Neuronal stem cell (in vitro differentiated cells): Measurements from ENCODE around the gene LHX6.

ENCODE experiments used
- DNase-seq: peaks from one replicate; pipeline ENCODE4 v3.0.0-alpha.2; 2013; ENCODE audit warnings: low spot score
- H2AFZ ChIP-seq: one replicate; pipeline ENCODE4 v1.6.1; 2013; ENCODE audit warnings: mild to moderate bottlenecking, low read length, inconsistent platforms
- H2AK5ac ChIP-seq: 2 replicates; pipeline ENCODE4 v1.6.1; 2013; ENCODE audit warnings: low read depth, mild to moderate bottlenecking, inconsistent platforms, low read length, moderate library complexity, mixed read lengths
- H2BK120ac ChIP-seq: 2 replicates; pipeline ENCODE4 v1.6.1; 2013; ENCODE audit warnings: low read depth, mild to moderate bottlenecking, inconsistent platforms, low read length, moderate library complexity, mixed read lengths
- H2BK12ac ChIP-seq: one replicate; pipeline ENCODE4 v1.6.1; 2013; ENCODE audit warnings: low read length, inconsistent platforms
- H2BK15ac ChIP-seq: 2 replicates; pipeline ENCODE4 v1.6.1; 2013; ENCODE audit warnings: mild to moderate bottlenecking, low read length, inconsistent platforms, mixed read lengths
- H2BK5ac ChIP-seq: one replicate; pipeline ENCODE4 v1.6.1; 2013; ENCODE audit warnings: inconsistent platforms, mild to moderate bottlenecking, low read length, moderate library complexity
- H3K14ac ChIP-seq: one replicate; pipeline ENCODE4 v1.6.1; 2013; ENCODE audit warnings: low read length, inconsistent platforms
- H3K18ac ChIP-seq: 2 replicates; pipeline ENCODE4 v1.6.1; 2013; ENCODE audit warnings: low read length, inconsistent platforms
- H3K23ac ChIP-seq: 2 replicates; pipeline ENCODE4 v1.6.1; 2013; ENCODE audit warnings: low read depth, mild to moderate bottlenecking, mixed read lengths, low read length, inconsistent platforms; ENCODE audit not compliant: poor library complexity
- H3K27ac ChIP-seq: replicated peaks from 3 replicates; pipeline ENCODE4 v1.5.1; 2013; ENCODE audit warnings: low read length, inconsistent platforms
- H3K27me3 ChIP-seq, 3 experiments: 2 replicates each; pipeline ENCODE4 v1.6.1; 2013; ENCODE audit warnings: low read length in 3 of 3, mild to moderate bottlenecking in 2 of 3, inconsistent platforms in 1 of 3, low read depth in 1 of 3, mixed read lengths in 1 of 3, moderate library complexity in 1 of 3; ENCODE audit not compliant: control insufficient read depth in 3 of 3, insufficient read depth in 3 of 3
- H3K36me3 ChIP-seq, 2 donors: replicated peaks in 1 of 2; 2 replicates each; pipeline ENCODE4 v1.6.1; 2013; ENCODE audit warnings: low read length in 2 of 2; ENCODE audit not compliant: control insufficient read depth in 2 of 2, insufficient read depth in 2 of 2
- H3K4ac ChIP-seq: 2 replicates; pipeline ENCODE4 v1.6.1; 2013; ENCODE audit warnings: inconsistent platforms, mild to moderate bottlenecking, low read length, moderate library complexity
- H3K4me1 ChIP-seq, 2 donors: 1 replicate in 1 of 2; 2 replicates in 1 of 2; pipeline ENCODE4 v1.6.1; 2013; ENCODE audit warnings: low read length in 2 of 2, low read depth in 1 of 2; ENCODE audit not compliant: control insufficient read depth in 2 of 2, insufficient read depth in 1 of 2
- H3K4me2 ChIP-seq: one replicate; pipeline ENCODE4 v1.6.1; 2013; ENCODE audit warnings: mild to moderate bottlenecking, low read length, inconsistent platforms; ENCODE audit not compliant: insufficient read depth, poor library complexity, severe bottlenecking
- H3K4me3 ChIP-seq, 2 donors: 2 replicates each; pipeline ENCODE4 v1.5.1; 2013; ENCODE audit warnings: low read length in 2 of 2, mild to moderate bottlenecking in 2 of 2, inconsistent platforms in 1 of 2, moderate library complexity in 1 of 2
- H3K79me1 ChIP-seq: one replicate; pipeline ENCODE4 v1.6.1; 2013; ENCODE audit warnings: low read depth, mild to moderate bottlenecking, inconsistent platforms, low read length, moderate library complexity
- H3K9ac ChIP-seq: one replicate; pipeline ENCODE4 v1.6.1; 2013; ENCODE audit warnings: mild to moderate bottlenecking, low read depth, low read length, inconsistent platforms; ENCODE audit not compliant: poor library complexity
- H3K9me3 ChIP-seq, 2 donors: replicated peaks in 1 of 2; 2 replicates each; pipeline versions ENCODE3 to v1.6.1; 2013; ENCODE audit warnings: low read length in 2 of 2, mild to moderate bottlenecking in 2 of 2, inconsistent platforms in 1 of 2, low read depth in 1 of 2, mixed read lengths in 1 of 2, moderate library complexity in 1 of 2; ENCODE audit not compliant: control insufficient read depth in 2 of 2, insufficient read depth in 1 of 2
- H4K8ac ChIP-seq: one replicate; pipeline ENCODE4 v1.6.1; 2013; ENCODE audit warnings: low read depth, mild to moderate bottlenecking, inconsistent platforms, low read length, moderate library complexity
- H4K91ac ChIP-seq: one replicate; pipeline ENCODE4 v1.6.1; 2013; ENCODE audit warnings: low read length, low read depth, mild to moderate bottlenecking, inconsistent platforms; ENCODE audit not compliant: poor library complexity
- WGBS, 2 donors: extraction: QIAGEN DNeasy Blood & Tissue Kit; methylation state at CpG; one replicate each; pipeline ENCODE4 v1.1.7; 2013; ENCODE audit warnings: missing lambda C conversion rate in 2 of 2, mixed read lengths in 1 of 2; ENCODE audit not compliant: insufficient read length in 2 of 2, insufficient replicate concordance in 1 of 2; ENCODE audit errors: extremely low coverage in 2 of 2; 5-methylcytosine and 5-hydroxymethylcytosine counted together

Gene LHX6

GRCh38 chr9:122179690-122180074 is 49.1 kb downstream of the LHX6 start:
- WGBS, 2 donors: no CpG with 5 or more reads among the region's 2 CpGs
- Histone ChIP-seq H2BK12ac (no peak overlapping the region), H2AK5ac (no peak overlapping the region), H3K4ac (no peak overlapping the region), H3K4me3 (no peak overlapping the region), H2BK15ac (no peak overlapping the region), H3K9me3 (no peaks in the 10 kb centered on the region), H3K27ac (no peak overlapping the region), H3K9ac (no peak overlapping the region), H3K23ac (no peak overlapping the region), H3K4me1 (no peaks in the 10 kb centered on the region), H3K14ac (no peak overlapping the region), H3K4me2 (no peak overlapping the region), H4K91ac (no peak overlapping the region), H3K27me3 (peaks cover 0 to 38% (median 0%) of the 10 kb centered on the region in 3 experiments), H3K79me1 (no peaks in the 10 kb centered on the region), H2AFZ (no peak overlapping the region), H3K36me3 (no peaks in the 10 kb centered on the region), H2BK120ac (no peak overlapping the region), H4K8ac (no peak overlapping the region), H2BK5ac (no peak overlapping the region), H3K18ac (no peak overlapping the region)
- DNase-seq: no peak

- Histone ChIP-seq H2BK15ac (no peak overlapping the region), H3K23ac (no peak overlapping the region), H3K9ac (no peak overlapping the region), H2BK120ac (no peak overlapping the region), H3K4me2 (no peak overlapping the region), H2AFZ (no peak overlapping the region), H3K27me3 (peaks cover 0 to 41% (median 0%) of the 10 kb centered on the region in 3 experiments), H3K14ac (no peak overlapping the region), H2AK5ac (no peak overlapping the region), H4K91ac (no peak overlapping the region), H3K4ac (no peak overlapping the region), H3K4me1 (no peaks in the 10 kb centered on the region), H3K36me3 (no peaks in the 10 kb centered on the region), H3K27ac (no peak overlapping the region), H3K79me1 (no peaks in the 10 kb centered on the region), H3K4me3 (no peak overlapping the region), H3K9me3 (no peaks in the 10 kb centered on the region), H3K18ac (no peak overlapping the region), H2BK12ac (no peak overlapping the region), H4K8ac (no peak overlapping the region), H2BK5ac (no peak overlapping the region)
- no peak for DNase-seq
- no CpG with 5 or more reads among the region's 5 CpGs for WGBS, 2 donors
Observed at GRCh38 chr9:122179054-122179689, 49.6 kb downstream of the LHX6 start.

- H2BK15ac ChIP-seq: no peak overlapping the region
- H2BK12ac ChIP-seq: no peak overlapping the region
- H3K4ac ChIP-seq: no peak overlapping the region
- no peak overlapping the region for H3K4me3 ChIP-seq
- no peak overlapping the region for H3K27ac ChIP-seq
- H2BK5ac ChIP-seq: no peak overlapping the region
- H3K79me1 ChIP-seq: no peaks in the 10 kb centered on the region
- H2AFZ ChIP-seq: no peak overlapping the region
- no peak overlapping the region for H2BK120ac ChIP-seq
- peaks cover 0 to 42% (median 0%) of the 10 kb centered on the region in 3 experiments for H3K27me3 ChIP-seq
- H3K4me1 ChIP-seq: no peaks in the 10 kb centered on the region
- no peak overlapping the region for H3K4me2 ChIP-seq
- H3K23ac ChIP-seq: no peak overlapping the region
- no peak overlapping the region for H3K14ac ChIP-seq
- H3K36me3 ChIP-seq: no peaks in the 10 kb centered on the region
- H4K91ac ChIP-seq: no peak overlapping the region
- H2AK5ac ChIP-seq: no peak overlapping the region
- H3K9me3 ChIP-seq: no peaks in the 10 kb centered on the region
- no peak overlapping the region for H3K18ac ChIP-seq
- no CpG with 5 or more reads among the region's 2 CpGs for WGBS, 2 donors
- no peak for DNase-seq
- H4K8ac ChIP-seq: no peak overlapping the region
- H3K9ac ChIP-seq: no peak overlapping the region
Observed at GRCh38 chr9:122176916-122177315, 51.8 kb downstream of the LHX6 start.

GRCh38 chr9:122173670-122174069 is 55.1 kb downstream of the LHX6 start:
- Histone ChIP-seq H2BK12ac (no peak overlapping the region), H3K4me3 (no peak overlapping the region), H4K91ac (no peak overlapping the region), H3K9ac (no peak overlapping the region), H4K8ac (no peak overlapping the region), H3K36me3 (no peaks in the 10 kb centered on the region), H3K14ac (no peak overlapping the region), H3K9me3 (no peaks in the 10 kb centered on the region), H2AFZ (no peak overlapping the region), H2BK15ac (no peak overlapping the region), H3K18ac (no peak overlapping the region), H3K4ac (no peak overlapping the region), H2BK120ac (no peak overlapping the region), H3K23ac (no peak overlapping the region), H2AK5ac (no peak overlapping the region), H3K27ac (no peak overlapping the region), H3K79me1 (no peaks in the 10 kb centered on the region), H2BK5ac (no peak overlapping the region), H3K4me1 (no peaks in the 10 kb centered on the region), H3K27me3 (peaks cover 0 to 59% (median 0%) of the 10 kb centered on the region in 3 experiments), H3K4me2 (no peak overlapping the region)
- no CpG with 5 or more reads among the region's 3 CpGs for WGBS, 2 donors
- DNase-seq: no peak
